ENCODE results near the gene SLC28A1. TPM values are rescaled to one million over a fixed set of nuclear protein-coding genes. Genes with fewer than 3 reads are reported as not detected.

Gene SLC28A1
- total RNA-seq, 1 experiment from 2014 or later, result 0.13 TPM

- Histone ChIP-seq H3K4me2 (ENCODE audit: insufficient read depth, insufficient read length, low read length) (no peak overlapping the region), H4K8ac (replicated peaks; ENCODE audit: insufficient read length, low read depth, low read length) (no peak overlapping the region), H3K9ac (ENCODE audit: extremely low read depth, insufficient read length, low read length) (no peak overlapping the region), H4K91ac (ENCODE audit: insufficient read length, low read depth, low read length) (no peak overlapping the region), H2BK12ac (ENCODE audit: insufficient read length, low read depth, low read length) (no peak overlapping the region), H3K56ac (ENCODE audit: insufficient read length, low read depth, low read length) (no peak overlapping the region), H2BK5ac (ENCODE audit: insufficient read length, low read length) (no peak overlapping the region), H4K20me1 (ENCODE audit: control insufficient read depth, insufficient read depth, insufficient read length) (no peaks in the 10 kb centered on the region), H3K27me3 (ENCODE audit: insufficient read depth, low read length) (no peaks in the 10 kb centered on the region), H3K4me1 (ENCODE audit: insufficient read depth, low read length) (no peaks in the 10 kb centered on the region), H3K79me1 (ENCODE audit: insufficient read depth, low read depth, low read length, poor library complexity, severe bottlenecking) (no peaks in the 10 kb centered on the region), H3K18ac (ENCODE audit: insufficient read length, low read depth, low read length) (no peak overlapping the region), H3K27ac (ENCODE audit: insufficient read length, low read depth, low read length) (no peak overlapping the region), H2BK15ac (ENCODE audit: low read depth, low read length) (no peak overlapping the region), H2AK5ac (ENCODE audit: insufficient read length, low read length) (no peak overlapping the region), H3T11ph (ENCODE audit: low read length) (no peak overlapping the region), H3K23ac (ENCODE audit: insufficient read length, low read depth, low read length) (no peak overlapping the region), H2BK120ac (ENCODE audit: low read depth, low read length, poor library complexity, severe bottlenecking) (no peak overlapping the region), H4K5ac (ENCODE audit: insufficient read length, low read depth, low read length) (no peak overlapping the region), H3K14ac (ENCODE audit: insufficient read depth, low read length) (peak overlapping the region; percentile 46; the same call in 1 of the 2 replicates), H3K23me2 (ENCODE audit: insufficient read length, low read depth, low read length, poor library complexity, severe bottlenecking) (no peaks in the 10 kb centered on the region), H3K4ac (ENCODE audit: low read depth, low read length) (no peak overlapping the region), H2AFZ (ENCODE audit: low read length) (no peak overlapping the region), H2BK20ac (ENCODE audit: low read depth, low read length, poor library complexity, severe bottlenecking) (no peak overlapping the region), H3K9me3 (ENCODE audit: control insufficient read depth, low read depth, low read length) (no peaks in the 10 kb centered on the region), H3K79me2 (ENCODE audit: insufficient read depth, low read length) (no peaks in the 10 kb centered on the region)
- TF ChIP-seq CTCF (conservative IDR thresholded peaks at IDR 0.05), result no peak
- no peaks in the 10 kb centered on the region for H3K36me3 Mint-ChIP-seq (ENCODE audit: insufficient read depth in 1 of 3, low read depth in 3 of 3)
- peaks cover 0 to 5% of the 10 kb centered on the region in 2 experiments; a peak in 2 of 4 replicates for H3K4me1 Mint-ChIP-seq
- H3K27ac Mint-ChIP-seq, result peak overlapping the region in 1 of 3 experiments; percentile 77; a peak in 1 of 7 replicates
- H3K4me3 Mint-ChIP-seq, result no peak overlapping the region
- no peaks in the 10 kb centered on the region for H3K9me3 Mint-ChIP-seq
- no CpG with 5 or more reads among the region's 12 CpGs for WGBS (ENCODE audit: extremely low coverage, insufficient read length, low lambda C conversion rate)
- DNase-seq, result no peak
- H3K27me3 Mint-ChIP-seq (ENCODE audit: low read depth), result peaks cover 14% of the 10 kb centered on the region
Measured at GRCh38 chr15:84894736-84895425, 10.4 kb downstream of the SLC28A1 start.

Data from H9 (cell line).